K562 (cell line): ENCODE data around the gene DTNB. TPM values are rescaled to one million over a fixed set of nuclear protein-coding genes. Genes with fewer than 3 reads are reported as not detected.

Source experiments
- ATAC-seq: fragments of 200-7000 bp; cut with Tn5 transposase; 3 replicates; pipeline ENCODE4 v1.9.1; 2020; ENCODE audit warnings: moderate library complexity
- BruUV-seq: library from RNA; stranded (reverse); fragments of 400-500 nt; replicated peaks from 2 replicates; lab custom pipeline; 2021; lab: Mats Ljungman, UMichigan
- CTCF ChIA-PET: fragments of 300-600 bp; formaldehyde crosslinking; extraction: SDS; loops from one replicate; lab custom pipeline; 2021; ENCODE audit warnings: low intra/inter-chr PET ratio; lab: Yijun Ruan, JAX
- POLR2A ChIA-PET: fragments of 300-600, 350-650 bp; sonication (Branson Sonifier 250); formaldehyde crosslinking; extraction: SDS; loops from one replicate; lab custom pipeline; 2021; ENCODE audit warnings: antibody characterized with exemption, inconsistent platforms; lab: Yijun Ruan, JAX
- DNase-seq, 4 experiments: peaks; one replicate each; pipeline versions ENCODE4 v3.0.0 to v3.0.0-alpha.2; 2011 to 2018; ENCODE audit warnings: low spot score in 3 of 4, mixed read lengths in 3 of 4; ENCODE audit errors: extremely low read depth in 1 of 4
- FAIRE-seq: peaks from 2 replicates; lab custom pipeline; 2011; peaks lifted over from hg19 to GRCh38; lab: Jason Lieb, UNC
- H2AFZ ChIP-seq: 2 replicates; pipeline ENCODE4 v1.6.0; 2011; ENCODE audit warnings: low read depth, low read length, control low read depth, inconsistent platforms
- H3K27ac ChIP-seq: fragments of 200-600 bp; 3 replicates; pipeline ENCODE4 v1.8.0; 2011; ENCODE audit warnings: low read depth, mild to moderate bottlenecking, control low read depth, inconsistent platforms, low read length, moderate library complexity, mixed read lengths; ENCODE audit errors: extremely low read depth
- H3K27me3 ChIP-seq, 2 experiments: fragments of 300-600 bp in 1 of 2; 2 replicates in 1 of 2; 3 replicates in 1 of 2; pipeline versions ENCODE4 v1.6.0 to v1.8.0; 2011; ENCODE audit warnings: inconsistent platforms in 2 of 2, low read length in 2 of 2, mild to moderate bottlenecking in 1 of 2, mixed read lengths in 1 of 2, moderate library complexity in 1 of 2; ENCODE audit not compliant: control insufficient read depth in 2 of 2, insufficient read depth in 2 of 2
- H3K36me3 ChIP-seq: fragments of 300-600 bp; 3 replicates; pipeline ENCODE4 v1.8.0; 2011; ENCODE audit warnings: mild to moderate bottlenecking, low read length, inconsistent platforms; ENCODE audit not compliant: control insufficient read depth, insufficient read depth
- H3K4me1 ChIP-seq, 2 experiments: fragments of 200-600 bp in 1 of 2; replicated peaks in 1 of 2; 2 replicates in 1 of 2; 3 replicates in 1 of 2; pipeline versions ENCODE4 v1.5.1 to v1.8.0; 2011; ENCODE audit warnings: inconsistent platforms in 2 of 2, low read length in 2 of 2, mild to moderate bottlenecking in 1 of 2, mixed read lengths in 1 of 2, moderate library complexity in 1 of 2; ENCODE audit not compliant: control insufficient read depth in 2 of 2, insufficient read depth in 2 of 2
- H3K4me2 ChIP-seq: 2 replicates; pipeline ENCODE4 v1.6.1; 2011; ENCODE audit warnings: low read length, control low read depth, inconsistent platforms, mixed read lengths; ENCODE audit not compliant: insufficient read depth
- H3K4me3 ChIP-seq: fragments of 200-600 bp; sonication (generic), shearing (Covaris generic); 2 replicates; pipeline ENCODE4 v1.5.1; 2016; ENCODE audit warnings: control low read depth, inconsistent platforms
- H3K79me2 ChIP-seq: fragments of 200-600 bp; 3 replicates; pipeline ENCODE4 v1.8.0; 2011; ENCODE audit warnings: low read length, inconsistent platforms; ENCODE audit not compliant: control insufficient read depth, insufficient read depth
- H3K9ac ChIP-seq, 2 experiments: 2 replicates each; pipeline versions ENCODE4 v1.6.0 to v1.6.1; 2011; ENCODE audit warnings: low read depth in 2 of 2, low read length in 2 of 2, control low read depth in 1 of 2, inconsistent platforms in 1 of 2, mild to moderate bottlenecking in 1 of 2, mixed read lengths in 1 of 2; ENCODE audit not compliant: insufficient read depth in 1 of 2
- H3K9me1 ChIP-seq: one replicate; pipeline ENCODE4 v1.6.0; 2011; ENCODE audit warnings: inconsistent platforms, mild to moderate bottlenecking, low read length, moderate library complexity; ENCODE audit not compliant: control insufficient read depth, insufficient read depth
- H3K9me3 ChIP-seq: replicated peaks from 2 replicates; pipeline ENCODE4 v1.5.1; 2011; ENCODE audit warnings: low read depth, low read length, inconsistent platforms; ENCODE audit not compliant: control insufficient read depth, insufficient read depth
- H4K20me1 ChIP-seq: replicated peaks from 2 replicates; pipeline ENCODE4 v1.6.1; 2011; ENCODE audit warnings: low read length, inconsistent platforms, mixed read lengths; ENCODE audit not compliant: control insufficient read depth, insufficient read depth
- CEBPB ChIP-seq: fragments of 450-650 bp; IDR thresholded peaks from 2 replicates; pipeline ENCODE4 v1.6.1; 2016; ENCODE audit warnings: missing genetic modification characterization, missing compliant biosample characterization
- CEBPG ChIP-seq, 3 experiments: fragments of 200-800 bp in 1 of 3; sonication (Bioruptor generic) in 1 of 3; sonication (generic) in 1 of 3; formaldehyde crosslinking in 1 of 3; IDR thresholded peaks in 2 of 3; conservative IDR thresholded peaks in 1 of 3; 2 replicates each; pipeline versions ENCODE4 v1.6.1 to v1.8.0; 2016 to 2022; ENCODE audit warnings: missing compliant biosample characterization in 2 of 3, missing genetic modification characterization in 2 of 3, mild to moderate bottlenecking in 1 of 3, missing genetic modification reagents in 1 of 3
- IRF9 ChIP-seq: fragments of 450-650 bp; IDR thresholded peaks from 2 replicates; pipeline ENCODE4 v1.6.1; 2016; ENCODE audit warnings: missing biosample characterization, missing genetic modification characterization
- NR2C2 ChIP-seq, 2 experiments: fragments of 200-800 bp in 1 of 2; sonication (Bioruptor generic) in 1 of 2; sonication (generic) in 1 of 2; formaldehyde crosslinking in 1 of 2; IDR thresholded peaks; 2 replicates each; pipeline versions ENCODE4 v1.6.1 to v1.8.0; 2016 to 2022; ENCODE audit warnings: mild to moderate bottlenecking in 1 of 2, missing compliant biosample characterization in 1 of 2, missing genetic modification characterization in 1 of 2, missing genetic modification reagents in 1 of 2
- RBM39 ChIP-seq: fragments of 200-400 bp; formaldehyde crosslinking; optimal IDR thresholded peaks from 2 replicates; pipeline ENCODE3; 2018; ENCODE audit warnings: low read depth, low read length
- WGBS: fragments of 100-300 bp; shearing (Covaris generic); methylation state at CpG from one replicate; pipeline ENCODE4 v1.1.6; 2016; ENCODE audit warnings: low coverage, mixed read lengths; ENCODE audit not compliant: insufficient coverage; ENCODE audit errors: missing lambda C conversion rate; 5-methylcytosine and 5-hydroxymethylcytosine counted together
- in situ Hi-C: fragments of 300-500 bp; cut with MboI; formaldehyde crosslinking; loops from 4 replicates; pipeline ENCODE4 v1.15.0; 2018; ENCODE audit warnings: inconsistent platforms, mixed read lengths
- intact Hi-C: fragments of 100-400 bp; cut with micrococcal nuclease; formaldehyde crosslinking; loops from 2 replicates; pipeline ENCODE4 v1.14.2; 2022
- polyA plus RNA-seq, 8 experiments: library from polyadenylated mRNA; depleted of rRNA in 4 of 8; stranded (reverse) in 5 of 8; unstranded in 3 of 8; fragments of >200 nt; fragmentation: Nextera tagmentation in 2 of 8; fragmentation: Illumina TruSeq in 1 of 8; extraction: Ambion mirVana in 2 of 8; extraction: Trizol in 1 of 8; gene quantifications; 2 replicates each; pipeline versions ENCODE4 v1.2.1 to v1.2.3, GENCODE V29; 2011 to 2014; ENCODE audit warnings: inconsistent platforms in 1 of 8, missing spikeins in 1 of 8
- total RNA-seq, 7 experiments: library from RNA; depleted of rRNA in 6 of 7; stranded (reverse); fragments of >200 nt in 6 of 7; fragmentation: Illumina TruSeq in 2 of 7; extraction: Trizol in 2 of 7; gene quantifications; 2 replicates each; pipeline versions ENCODE4 v1.2.1 to v1.2.3, GENCODE V29; 2011 to 2021; ENCODE audit warnings: low replicate concordance in 1 of 7

The DTNB gene
- total and polyA plus RNA-seq, 9 of the 15 experiments (the other 6 are each of a cell fraction or from before 2014, with no cell fraction given) = 0.18 to 2.0 (median 0.77) TPM; not detected in 2

DNA sequence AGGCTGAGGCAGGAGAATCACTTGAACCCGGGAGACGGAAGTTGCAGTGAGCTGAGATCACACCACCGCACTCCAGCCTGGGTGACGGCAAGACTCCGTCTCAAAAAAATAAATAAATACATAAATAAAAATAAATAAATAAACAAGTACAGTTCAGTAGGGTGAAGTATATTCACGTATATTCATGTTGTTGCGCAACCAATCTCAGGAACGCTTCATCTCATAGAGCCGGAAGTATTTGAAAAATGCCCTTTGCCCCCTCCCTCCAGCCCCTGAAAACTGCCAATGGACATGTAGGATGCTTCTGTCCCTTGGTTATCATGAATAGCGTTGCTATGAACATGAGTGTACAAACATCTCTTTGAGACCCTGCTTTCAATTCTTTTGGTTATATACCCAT, 132.0 kb downstream of the DTNB start:
- no peaks in the 10 kb centered on the region for H3K36me3 ChIP-seq
- intact Hi-C loops = no loop called here
- TF ChIP-seq CEBPB (tag) = peak; percentile 94
- no peak for TF ChIP-seq NR2C2 (CRISPR knock-in tag; IDR thresholded peaks at IDR 0.05)
- peak; percentile 32; the same call in 1 of the 2 replicates for TF ChIP-seq NR2C2 (tag; IDR thresholded peaks at IDR 0.05)
- no peak for TF ChIP-seq CEBPG (CRISPR knock-in tag; IDR thresholded peaks at IDR 0.05)
- peak; percentile 75 to 94 for TF ChIP-seq CEBPG (tag; conservative IDR thresholded peaks at IDR 0.05 in 1 of 2, IDR thresholded peaks at IDR 0.05 in 1 of 2)
- TF ChIP-seq RBM39 = no peak
- 0 out of 2 replicates have a peak, but pooled peaks have one; percentile 36 for TF ChIP-seq IRF9 (tag)
- H3K4me3 ChIP-seq = no peak overlapping the region
- no peaks in the 10 kb centered on the region for H4K20me1 ChIP-seq
- H3K79me2 ChIP-seq = no peaks in the 10 kb centered on the region
- ATAC-seq (no peak), FAIRE-seq (no peak), DNase-seq (no peak)
- H3K9me3 ChIP-seq = no peaks in the 10 kb centered on the region
- no peak overlapping the region for H3K4me2 ChIP-seq
- ChIA-PET POLR2A (no interaction called here), CTCF (no interaction called here)
- 28% methylated on average over 10 of the region's 10 CpGs for WGBS
- in situ Hi-C loops = no loop called here
- no peak overlapping the region for H2AFZ ChIP-seq
- H3K27ac ChIP-seq = no peak overlapping the region
- H3K27me3 ChIP-seq = peaks cover 0 to 5% of the 10 kb centered on the region in 2 experiments; a peak in 1 of 5 replicates
- no peaks in the 10 kb centered on the region for H3K9me1 ChIP-seq
- no TSS peak for BruUV-seq
- no peak overlapping the region for H3K9ac ChIP-seq
- no peaks in the 10 kb centered on the region for H3K4me1 ChIP-seq
